Neural cell (in vitro differentiated cells): Measurements from ENCODE around the gene TOR1AIP1. TPM values are rescaled to one million over a fixed set of nuclear protein-coding genes. Genes with fewer than 3 reads are reported as not detected.

ENCODE experiments used
- H2AFZ ChIP-seq: fragments of 200-600, 300-800 bp; sonication (generic), shearing (Covaris generic); 2 replicates; pipeline ENCODE4 v1.6.0; 2014; ENCODE audit warnings: low read depth, mild to moderate bottlenecking, antibody characterized with exemption, low read length, moderate library complexity
- H3F3A ChIP-seq: fragments of 200-600 bp; shearing (Covaris generic); 2 replicates; pipeline ENCODE4 v1.6.1; 2016; ENCODE audit warnings: mild to moderate bottlenecking, moderate library complexity, mixed read lengths, antibody characterized with exemption, low read length; ENCODE audit not compliant: insufficient read depth, poor library complexity, severe bottlenecking
- H3K27ac ChIP-seq: fragments of 200-600, 300-800 bp; sonication (generic), shearing (Covaris generic); 2 replicates; pipeline ENCODE4 v1.5.1; 2014; ENCODE audit warnings: mild to moderate bottlenecking, low read length, moderate library complexity
- H3K27me3 ChIP-seq: fragments of 300-800, 200-600 bp; sonication (generic), shearing (Covaris generic); 2 replicates; pipeline ENCODE4 v1.6.0; 2014; ENCODE audit warnings: mild to moderate bottlenecking, low read depth, low read length, moderate library complexity; ENCODE audit not compliant: insufficient read depth
- H3K36me3 ChIP-seq: fragments of 300-800, 200-600 bp; sonication (generic), shearing (Covaris generic); 2 replicates; pipeline ENCODE4 v1.5.1; 2014; ENCODE audit warnings: mild to moderate bottlenecking, antibody characterized with exemption, low read length, moderate library complexity; ENCODE audit not compliant: insufficient read depth
- H3K4me2 ChIP-seq: fragments of 300-800, 200-600 bp; sonication (generic), shearing (Covaris generic); 2 replicates; pipeline ENCODE4 v1.6.0; 2014; ENCODE audit warnings: mild to moderate bottlenecking, low read length
- H3K4me3 ChIP-seq: fragments of 300-800, 200-600 bp; sonication (generic), shearing (Covaris generic); 2 replicates; pipeline ENCODE4 v1.5.1; 2014; ENCODE audit warnings: mild to moderate bottlenecking, low read length, moderate library complexity
- H3K79me2 ChIP-seq: fragments of 200-600 bp; shearing (Covaris generic); replicated peaks from 2 replicates; pipeline ENCODE4 v1.6.0; 2014; ENCODE audit warnings: mild to moderate bottlenecking, low read length, moderate library complexity; ENCODE audit not compliant: insufficient read depth
- H3K9ac ChIP-seq: fragments of 300-800, 200-600 bp; sonication (generic), shearing (Covaris generic); 2 replicates; pipeline ENCODE4 v1.6.1; 2016; ENCODE audit warnings: mild to moderate bottlenecking, low read length, mixed read lengths
- H3K9me2 ChIP-seq: fragments of 200-600 bp; shearing (Covaris generic); 2 replicates; pipeline ENCODE4 v1.6.1; 2016; ENCODE audit warnings: mild to moderate bottlenecking, low read length, mixed read lengths; ENCODE audit not compliant: insufficient read depth
- H3K9me3 ChIP-seq: fragments of 200-600, 300-800 bp; sonication (generic), shearing (Covaris generic); 2 replicates; pipeline ENCODE4 v1.6.1; 2016; ENCODE audit warnings: mild to moderate bottlenecking, mixed run types, low read length, moderate library complexity, mixed read lengths
- H4K20me1 ChIP-seq: fragments of 200-600 bp; shearing (Covaris generic); 2 replicates; pipeline ENCODE4 v1.6.1; 2016; ENCODE audit warnings: mild to moderate bottlenecking, mixed run types; ENCODE audit not compliant: insufficient read depth
- CTCF ChIP-seq: fragments of 450-650 bp; IDR thresholded peaks from 2 replicates; pipeline ENCODE4 v1.5.1; 2014; ENCODE audit warnings: antibody characterized with exemption, mild to moderate bottlenecking, moderate library complexity; ENCODE audit not compliant: poor library complexity, severe bottlenecking
- EP300 ChIP-seq: fragments of 450-650 bp; conservative IDR thresholded peaks from 2 replicates; pipeline ENCODE4 v1.6.1; 2014; ENCODE audit warnings: antibody characterized with exemption, mild to moderate bottlenecking, moderate library complexity; ENCODE audit not compliant: poor library complexity, severe bottlenecking
- EZH2 ChIP-seq: fragments of 200-600, 300-800 bp; shearing (Covaris generic), sonication (generic); IDR thresholded peaks from 2 replicates; pipeline ENCODE4 v1.6.1; 2014; ENCODE audit warnings: antibody characterized with exemption, low read length, borderline replicate concordance, mild to moderate bottlenecking; ENCODE audit not compliant: insufficient read depth, poor library complexity, severe bottlenecking
- MXI1 ChIP-seq: fragments of 450-650 bp; conservative IDR thresholded peaks from 2 replicates; pipeline ENCODE4 v1.6.1; 2014; ENCODE audit warnings: antibody characterized with exemption, mild to moderate bottlenecking; ENCODE audit not compliant: poor library complexity, severe bottlenecking
- POLR2AphosphoS5 ChIP-seq: IDR thresholded peaks from 2 replicates; pipeline ENCODE4 v1.6.1; 2012
- RAD21 ChIP-seq: fragments of 450-650 bp; conservative IDR thresholded peaks from 2 replicates; pipeline ENCODE4 v1.6.1; 2014; ENCODE audit warnings: antibody characterized with exemption, mild to moderate bottlenecking, moderate library complexity
- REST ChIP-seq: IDR thresholded peaks from 2 replicates; pipeline ENCODE4 v1.6.1; 2012; ENCODE audit warnings: borderline replicate concordance
- SMC3 ChIP-seq: fragments of 450-650 bp; conservative IDR thresholded peaks from 2 replicates; pipeline ENCODE4 v1.6.1; 2014; ENCODE audit warnings: antibody characterized with exemption, mild to moderate bottlenecking, moderate library complexity; ENCODE audit not compliant: poor library complexity
- TAF1 ChIP-seq: IDR thresholded peaks from 2 replicates; pipeline ENCODE4 v1.6.1; 2012; ENCODE audit warnings: low read depth
- polyA plus RNA-seq: library from polyadenylated mRNA; depleted of rRNA; stranded (reverse); fragments of >200 nt; gene quantifications from 2 replicates; pipeline ENCODE4 v1.2.3, GENCODE V29; 2014

The TOR1AIP1 gene
- polyA plus RNA-seq, 1 donor from 2014 or later: 10.4 TPM

- no peak overlapping the region for H2AFZ ChIP-seq
- H3K9me3 ChIP-seq: no peaks in the 10 kb centered on the region
- no peaks in the 10 kb centered on the region for H3K79me2 ChIP-seq
- no peaks in the 10 kb centered on the region for H3K36me3 ChIP-seq
- TF ChIP-seq POLR2AphosphoS5: no peak
- TF ChIP-seq EZH2: no peak
- no peak for TF ChIP-seq SMC3
- no peak for TF ChIP-seq REST
- no peak for TF ChIP-seq TAF1
- no peak for TF ChIP-seq RAD21
- no peak for TF ChIP-seq CTCF
- TF ChIP-seq MXI1: no peak
- TF ChIP-seq EP300: no peak
- no peak overlapping the region for H3K9ac ChIP-seq
- no peaks in the 10 kb centered on the region for H4K20me1 ChIP-seq
- no peaks in the 10 kb centered on the region for H3K9me2 ChIP-seq
- H3K4me3 ChIP-seq: no peak overlapping the region
- no peaks in the 10 kb centered on the region for H3F3A ChIP-seq
- H3K27ac ChIP-seq: no peak overlapping the region
- H3K4me2 ChIP-seq: no peak overlapping the region
- H3K27me3 ChIP-seq: no peaks in the 10 kb centered on the region
Observed at GRCh38 chr1:179925302-179925701, 43.2 kb downstream of the TOR1AIP1 start.

GRCh38 chr1:179925922-179926849 is 44.1 kb downstream of the TOR1AIP1 start:
- H2AFZ ChIP-seq: no peak overlapping the region
- no peaks in the 10 kb centered on the region for H3K27me3 ChIP-seq
- H3K9me3 ChIP-seq: no peaks in the 10 kb centered on the region
- H3K27ac ChIP-seq: no peak overlapping the region
- H3K36me3 ChIP-seq: no peaks in the 10 kb centered on the region
- no peak overlapping the region for H3K4me3 ChIP-seq
- no peak overlapping the region for H3K9ac ChIP-seq
- no peaks in the 10 kb centered on the region for H3K79me2 ChIP-seq
- TF ChIP-seq REST (no peak), SMC3 (no peak), TAF1 (no peak), MXI1 (no peak), CTCF (no peak), EP300 (no peak), EZH2 (no peak), RAD21 (no peak), POLR2AphosphoS5 (no peak)
- no peaks in the 10 kb centered on the region for H4K20me1 ChIP-seq
- H3K9me2 ChIP-seq: no peaks in the 10 kb centered on the region
- no peak overlapping the region for H3K4me2 ChIP-seq
- no peaks in the 10 kb centered on the region for H3F3A ChIP-seq
